Tibial nerve (tissue), 4 donors: ENCODE results near the gene CACNA1H. TPM values are rescaled to one million over a fixed set of nuclear protein-coding genes. Genes with fewer than 3 reads are reported as not detected.

Source experiments
- DNase-seq, 2 donors: peaks; one replicate each; pipeline ENCODE4 v3.0.0-alpha.2; 2019; ENCODE audit warnings: low spot score in 2 of 2
- H3K27ac ChIP-seq, 4 donors: fragments of 200-600 bp; sonication (generic) in 3 of 4; one replicate each; pipeline ENCODE4 v1.5.1; 2017 to 2019; ENCODE audit warnings: mild to moderate bottlenecking in 1 of 4
- H3K27me3 ChIP-seq, 2 donors: fragments of 200-600 bp; sonication (generic) in 1 of 2; one replicate each; pipeline versions ENCODE4 v1.5.1 to v1.6.0; 2017 to 2019
- H3K36me3 ChIP-seq, 3 donors: fragments of 200-600 bp; sonication (generic); one replicate each; pipeline ENCODE4 v1.5.1; 2018 to 2019
- H3K4me1 ChIP-seq, 4 donors: fragments of 200-600 bp; sonication (generic) in 3 of 4; one replicate each; pipeline ENCODE4 v1.5.1; 2017 to 2019
- H3K4me3 ChIP-seq, 4 donors: fragments of 200-600 bp; sonication (generic) in 3 of 4; one replicate each; pipeline ENCODE4 v1.5.1; 2017 to 2019; ENCODE audit warnings: mild to moderate bottlenecking in 1 of 4, moderate library complexity in 1 of 4
- H3K9me3 ChIP-seq, 4 donors: fragments of 200-600 bp; sonication (generic) in 3 of 4; one replicate each; pipeline ENCODE4 v1.5.1; 2017 to 2019
- CTCF ChIP-seq, 5 experiments: fragments of 200-600 bp in 3 of 5; fragments of 450-650 bp in 2 of 5; sonication (generic) in 3 of 5; IDR thresholded peaks; one replicate each; pipeline ENCODE4 v1.5.1; 2016 to 2019; ENCODE audit warnings: antibody characterized with exemption in 5 of 5, mild to moderate bottlenecking in 3 of 5, moderate library complexity in 2 of 5
- EP300 ChIP-seq, 2 donors: sonication (generic); formaldehyde crosslinking; IDR thresholded peaks; one replicate each; pipeline ENCODE4 v1.6.1; 2017; ENCODE audit warnings: antibody characterized with exemption in 2 of 2, mild to moderate bottlenecking in 1 of 2
- POLR2A ChIP-seq, 2 donors: fragments of 450-650 bp; IDR thresholded peaks; one replicate each; pipeline ENCODE4 v1.6.1; 2017; ENCODE audit warnings: antibody characterized with exemption in 2 of 2, mild to moderate bottlenecking in 2 of 2, moderate library complexity in 2 of 2
- WGBS, 2 donors: methylation state at CpG; one replicate each; pipeline ENCODE4 v1.1.5; 2018; 5-methylcytosine and 5-hydroxymethylcytosine counted together
- total RNA-seq, 4 donors: library from RNA; depleted of rRNA; stranded (reverse); fragments of >200 nt; gene quantifications; one replicate each; pipeline ENCODE4 v1.1.0, GENCODE V29; 2016

Gene CACNA1H
- total RNA-seq, 4 donors from 2014 or later, result 3.8 to 12.0 (median 9.0) TPM

- Histone ChIP-seq H3K4me1 (no peaks in the 10 kb centered on the region), H3K27ac (no peak overlapping the region), H3K4me3 (no peak overlapping the region), H3K27me3 (no peaks in the 10 kb centered on the region), H3K9me3 (no peaks in the 10 kb centered on the region), H3K36me3 (no peaks in the 10 kb centered on the region)
- WGBS, 2 donors, result 85% methylated on average over 20 to 22 of the region's 22 CpGs
- DNase-seq, result no peak
- TF ChIP-seq POLR2A (IDR thresholded peaks at IDR 0.05), result no peak
- TF ChIP-seq CTCF (IDR thresholded peaks at IDR 0.05), result no peak
- TF ChIP-seq EP300 (IDR thresholded peaks at IDR 0.05), result no peak
Observed at GRCh38 chr16:1208239-1208830, 55.4 kb downstream of the CACNA1H start.

DNA sequence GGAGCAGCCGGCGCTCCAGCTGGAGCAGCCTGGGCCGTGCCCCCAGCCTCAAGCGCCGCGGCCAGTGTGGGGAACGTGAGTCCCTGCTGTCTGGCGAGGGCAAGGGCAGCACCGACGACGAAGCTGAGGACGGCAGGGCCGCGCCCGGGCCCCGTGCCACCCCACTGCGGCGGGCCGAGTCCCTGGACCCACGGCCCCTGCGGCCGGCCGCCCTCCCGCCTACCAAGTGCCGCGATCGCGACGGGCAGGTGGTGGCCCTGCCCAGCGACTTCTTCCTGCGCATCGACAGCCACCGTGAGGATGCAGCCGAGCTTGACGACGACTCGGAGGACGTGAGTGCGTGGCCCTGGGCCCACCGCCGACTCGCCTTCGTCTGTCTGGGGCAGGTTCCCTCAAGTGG lies 56.2 kb downstream of the CACNA1H start:
- no peak overlapping the region for H3K4me3 ChIP-seq
- TF ChIP-seq EP300 (IDR thresholded peaks at IDR 0.05) (no peak), CTCF (IDR thresholded peaks at IDR 0.05) (no peak), POLR2A (IDR thresholded peaks at IDR 0.05) (no peak)
- no peak overlapping the region for H3K27ac ChIP-seq
- H3K9me3 ChIP-seq, result no peaks in the 10 kb centered on the region
- WGBS, 2 donors, result 93% methylated on average over 36 to 43 of the region's 43 CpGs
- no peaks in the 10 kb centered on the region for H3K27me3 ChIP-seq
- H3K36me3 ChIP-seq, result no peaks in the 10 kb centered on the region
- H3K4me1 ChIP-seq, result no peaks in the 10 kb centered on the region
- no peak for DNase-seq

GRCh38 chr16:1210461-1210860 lies 57.6 kb downstream of the CACNA1H start:
- TF ChIP-seq POLR2A (IDR thresholded peaks at IDR 0.05), result no peak
- TF ChIP-seq CTCF (IDR thresholded peaks at IDR 0.05), result no peak
- no peak for TF ChIP-seq EP300 (IDR thresholded peaks at IDR 0.05)
- H3K27ac ChIP-seq, result no peak overlapping the region
- no peak for DNase-seq
- H3K4me1 ChIP-seq, result no peaks in the 10 kb centered on the region
- WGBS, 2 donors, result 83 to 90% methylated on average over 19 to 23 of the region's 23 CpGs
- no peaks in the 10 kb centered on the region for H3K9me3 ChIP-seq
- H3K36me3 ChIP-seq, result no peaks in the 10 kb centered on the region
- no peaks in the 10 kb centered on the region for H3K27me3 ChIP-seq
- H3K4me3 ChIP-seq, result no peak overlapping the region

DNA sequence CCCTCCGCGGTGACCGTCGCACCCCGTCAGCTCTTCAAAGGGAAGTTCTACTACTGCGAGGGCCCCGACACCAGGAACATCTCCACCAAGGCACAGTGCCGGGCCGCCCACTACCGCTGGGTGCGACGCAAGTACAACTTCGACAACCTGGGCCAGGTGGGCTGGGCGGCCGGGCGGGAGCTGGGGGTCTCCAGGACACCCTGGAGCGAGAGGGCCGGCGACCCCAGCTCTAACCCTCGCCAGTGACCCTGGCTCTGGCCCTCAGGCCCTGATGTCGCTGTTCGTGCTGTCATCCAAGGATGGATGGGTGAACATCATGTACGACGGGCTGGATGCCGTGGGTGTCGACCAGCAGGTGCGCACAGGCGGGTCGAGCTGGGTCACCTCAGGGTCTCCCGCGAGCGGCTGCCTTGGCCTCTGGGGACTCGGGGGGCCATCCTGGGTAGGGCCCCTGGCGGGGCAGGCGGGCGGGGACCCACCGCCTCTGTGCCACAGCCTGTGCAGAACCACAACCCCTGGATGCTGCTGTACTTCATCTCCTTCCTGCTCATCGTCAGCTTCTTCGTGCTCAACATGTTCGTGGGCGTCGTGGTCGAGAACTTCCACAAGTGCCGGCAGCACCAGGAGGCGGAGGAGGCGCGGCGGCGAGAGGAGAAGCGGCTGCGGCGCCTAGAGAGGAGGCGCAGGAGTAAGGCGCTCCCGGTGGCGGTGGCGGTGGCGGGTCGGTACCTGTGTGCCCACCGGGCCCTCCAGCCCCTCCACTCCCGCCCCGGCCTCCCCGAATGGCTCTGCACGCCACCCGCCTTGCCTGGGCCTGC lies 58.8 kb downstream of the CACNA1H start:
- no peak for TF ChIP-seq EP300 (IDR thresholded peaks at IDR 0.05)
- no peak for TF ChIP-seq CTCF (IDR thresholded peaks at IDR 0.05)
- TF ChIP-seq POLR2A (IDR thresholded peaks at IDR 0.05), result no peak
- no peak overlapping the region for H3K4me3 ChIP-seq
- 93 to 94% methylated on average over 48 to 64 of the region's 65 CpGs for WGBS, 2 donors
- H3K36me3 ChIP-seq, result no peaks in the 10 kb centered on the region
- no peaks in the 10 kb centered on the region for H3K27me3 ChIP-seq
- H3K27ac ChIP-seq, result no peak overlapping the region
- H3K4me1 ChIP-seq, result no peaks in the 10 kb centered on the region
- H3K9me3 ChIP-seq, result no peaks in the 10 kb centered on the region
- no peak for DNase-seq

GRCh38 chr16:1212616-1213194 lies 59.8 kb downstream of the CACNA1H start:
- WGBS, 2 donors, result 80 to 89% methylated on average over 7 to 27 of the region's 40 CpGs
- no peak for TF ChIP-seq POLR2A (IDR thresholded peaks at IDR 0.05)
- TF ChIP-seq CTCF (IDR thresholded peaks at IDR 0.05), result no peak
- no peak for TF ChIP-seq EP300 (IDR thresholded peaks at IDR 0.05)

More at GRCh38 chr16:1212616-1213194, 59.8 kb downstream of the CACNA1H start:
- no peak overlapping the region for H3K27ac ChIP-seq
- no peaks in the 10 kb centered on the region for H3K36me3 ChIP-seq
- DNase-seq, result no peak
- no peaks in the 10 kb centered on the region for H3K4me1 ChIP-seq
- no peaks in the 10 kb centered on the region for H3K9me3 ChIP-seq
- H3K27me3 ChIP-seq, result no peaks in the 10 kb centered on the region
- H3K4me3 ChIP-seq, result no peak overlapping the region
